ENCODE measurements around the gene LIN9.
A peak's percentile ranks its signal among the peaks of the same experiment; 100 is the strongest.
"Not testable (repeated sequence)": the region's sequence is repeated elsewhere in the genome, so short reads cannot be mapped to it uniquely, and the experiment has no call there.

The LIN9 gene

GRCh38 chr1:226308723-226309397 lies at the start of gene LIN9:
Gene LIN9 (minus strand): TSS chr1:226309164. CDS start chr1:226309139, 25 bp downstream.
- DNase-seq = peak; percentile 94

GRCh38 chr1:226357416-226357815 lies 48.5 kb upstream of the LIN9 start:
- no peak for DNase-seq

- DNase-seq = no peak
Measured at GRCh38 chr1:226355669-226356551, 46.9 kb upstream of the LIN9 start.

GRCh38 chr1:226355016-226355415 lies 46.1 kb upstream of the LIN9 start:
- DNase-seq = no peak

- DNase-seq = no peak
Measured at GRCh38 chr1:226353698-226354525, 44.9 kb upstream of the LIN9 start.

GRCh38 chr1:226351709-226352108 lies 42.7 kb upstream of the LIN9 start:
- DNase-seq = peak; percentile 75

GRCh38 chr1:226350519-226350865 lies 41.5 kb upstream of the LIN9 start:
- DNase-seq = no peak

- DNase-seq = peak; percentile 34
Measured at GRCh38 chr1:226349801-226350518, 41.0 kb upstream of the LIN9 start.

- no peak for DNase-seq
Measured at GRCh38 chr1:226349081-226349480, 40.1 kb upstream of the LIN9 start.

GRCh38 chr1:226344441-226345259 lies 35.7 kb upstream of the LIN9 start:
- no peak for DNase-seq

- DNase-seq = no peak
Measured at GRCh38 chr1:226342656-226343055, 33.7 kb upstream of the LIN9 start.

- DNase-seq = not testable (repeated sequence)
Measured at GRCh38 chr1:226340111-226340510, 31.1 kb upstream of the LIN9 start.

GRCh38 chr1:226337276-226337875 lies 28.4 kb upstream of the LIN9 start:
- no peak for DNase-seq

- no peak for DNase-seq
Measured at GRCh38 chr1:226335661-226336060, 26.7 kb upstream of the LIN9 start.

GRCh38 chr1:226332947-226333346 lies 24.0 kb upstream of the LIN9 start:
- DNase-seq = no peak

GRCh38 chr1:226329237-226329636 lies 20.3 kb upstream of the LIN9 start:
- no peak for DNase-seq

GRCh38 chr1:226327761-226328162 lies 18.8 kb upstream of the LIN9 start:
- no peak for DNase-seq

- DNase-seq = no peak
Measured at GRCh38 chr1:226325178-226325577, 16.2 kb upstream of the LIN9 start.

- no peak for DNase-seq
Measured at GRCh38 chr1:226324479-226324878, 15.5 kb upstream of the LIN9 start.

GRCh38 chr1:226322986-226323385 lies 14.0 kb upstream of the LIN9 start:
- no peak for DNase-seq

- DNase-seq = no peak
Measured at GRCh38 chr1:226320930-226321329, 12.0 kb upstream of the LIN9 start.
